GM19328 (cell line): ENCODE measurements around the gene CDKAL1.
"Not testable (repeated sequence)": the region's sequence is repeated elsewhere in the genome, so short reads cannot be mapped to it uniquely, and the experiment has no call there.

Experiments
- ATAC-seq: cut with Tn5 transposase; IDR thresholded peaks from one replicate; pipeline ENCODE4 v1.9.1; 2021; ENCODE audit warnings: mild to moderate bottlenecking, moderate library complexity; ENCODE audit not compliant: unreplicated experiment

Gene CDKAL1

GRCh38 chr6:20909621-20910020 is 375.4 kb downstream of the CDKAL1 start:
- ATAC-seq: no peak

DNA sequence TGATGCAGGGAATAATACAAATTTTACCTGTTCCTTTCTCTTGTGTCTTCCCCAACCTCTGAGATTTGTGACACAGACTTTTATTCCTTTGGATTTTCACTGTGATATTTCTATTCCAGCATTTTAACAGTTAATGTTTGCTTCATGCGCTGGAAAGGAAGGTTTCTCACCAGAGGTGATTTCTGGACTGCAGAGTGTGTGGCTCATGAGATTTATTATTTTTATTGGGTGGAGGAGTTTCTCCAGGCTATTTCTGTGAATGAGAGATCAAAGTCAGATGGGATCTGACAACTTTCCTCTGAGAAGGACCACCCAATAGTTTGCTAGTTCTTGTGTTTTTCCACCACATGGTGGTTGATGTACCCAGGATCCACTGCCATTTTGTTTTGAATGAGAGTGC is 377.5 kb downstream of the CDKAL1 start:
- no peak for ATAC-seq

DNA sequence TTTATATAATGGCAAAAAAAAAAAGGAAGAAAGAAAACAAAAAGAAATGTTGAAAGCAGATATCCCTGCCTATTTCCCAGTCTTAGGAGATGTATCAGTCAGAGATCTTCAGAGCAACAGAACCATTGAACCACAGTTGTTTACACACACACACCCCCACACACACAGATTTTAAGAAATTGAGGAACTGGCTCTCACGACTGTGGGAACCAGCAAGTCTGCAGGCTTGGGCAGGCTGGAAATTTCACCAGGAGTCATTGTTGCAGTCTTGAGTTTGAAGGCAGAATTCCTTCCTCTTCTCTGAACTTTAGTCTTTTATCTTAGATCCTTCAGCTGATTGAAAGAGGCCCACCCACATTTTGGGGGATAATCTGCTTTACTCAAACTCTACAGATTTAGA is 380.9 kb downstream of the CDKAL1 start:
- ATAC-seq: no peak

DNA sequence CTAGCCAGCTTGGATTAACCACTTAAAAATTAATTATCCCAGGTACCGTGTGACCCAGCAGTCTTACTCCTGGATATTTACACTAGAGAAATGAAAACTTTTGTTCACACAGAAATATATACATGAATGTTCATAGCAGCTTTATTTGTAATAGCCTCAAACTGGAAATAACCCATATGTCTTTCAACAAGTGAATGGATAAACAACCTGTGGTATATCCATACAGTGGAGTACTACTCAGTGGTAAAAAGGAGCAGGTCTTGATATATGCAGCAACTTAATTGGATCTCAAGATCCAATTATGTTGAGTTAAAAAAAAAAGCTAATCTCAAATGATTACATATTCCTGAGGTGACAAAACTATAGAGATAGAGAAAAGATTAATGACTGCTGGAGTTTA is 381.4 kb downstream of the CDKAL1 start:
- ATAC-seq: no peak

GRCh38 chr6:20916086-20916485 is 381.8 kb downstream of the CDKAL1 start:
- no peak for ATAC-seq

DNA sequence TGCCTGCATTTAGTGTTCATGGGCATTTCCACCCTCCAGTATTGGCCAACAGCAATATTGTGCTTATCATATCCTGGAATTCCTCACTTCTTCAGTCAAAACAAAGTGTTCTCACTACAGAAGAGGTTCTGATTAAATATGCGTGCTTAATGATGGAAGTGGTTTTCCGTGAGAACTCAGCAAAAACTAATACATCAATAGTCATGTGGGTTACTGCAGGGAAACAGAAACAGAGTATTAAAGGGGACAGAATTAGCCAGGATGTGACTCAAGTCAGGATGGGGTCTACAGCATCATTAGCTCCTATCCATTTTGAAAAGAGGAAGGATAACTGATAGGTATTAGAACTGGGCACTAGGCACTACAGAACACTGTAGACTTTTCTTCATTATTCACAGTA is 384.6 kb downstream of the CDKAL1 start:
- no peak for ATAC-seq

- ATAC-seq: no peak
Observed at GRCh38 chr6:20919677-20920385, 385.6 kb downstream of the CDKAL1 start.

DNA sequence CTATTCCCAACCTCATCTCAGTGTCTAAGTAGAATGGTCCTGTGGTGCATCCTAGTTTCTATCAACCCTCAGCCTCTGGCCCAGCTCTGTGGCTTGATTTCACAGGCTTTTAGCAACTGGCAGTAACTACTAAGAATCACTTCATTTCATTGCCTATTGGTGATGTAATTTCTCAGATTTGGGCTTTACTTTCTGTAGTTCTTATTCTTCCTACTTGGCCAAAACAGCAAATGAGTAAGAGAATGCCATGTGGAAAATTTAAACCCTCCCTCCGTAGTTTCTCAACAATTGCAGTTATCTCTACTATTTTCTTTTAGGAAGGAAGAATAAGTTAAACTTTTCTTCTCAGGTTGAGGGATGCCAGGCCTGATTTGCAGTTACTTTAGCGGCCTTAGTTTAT is 387.3 kb downstream of the CDKAL1 start:
- no peak for ATAC-seq

DNA sequence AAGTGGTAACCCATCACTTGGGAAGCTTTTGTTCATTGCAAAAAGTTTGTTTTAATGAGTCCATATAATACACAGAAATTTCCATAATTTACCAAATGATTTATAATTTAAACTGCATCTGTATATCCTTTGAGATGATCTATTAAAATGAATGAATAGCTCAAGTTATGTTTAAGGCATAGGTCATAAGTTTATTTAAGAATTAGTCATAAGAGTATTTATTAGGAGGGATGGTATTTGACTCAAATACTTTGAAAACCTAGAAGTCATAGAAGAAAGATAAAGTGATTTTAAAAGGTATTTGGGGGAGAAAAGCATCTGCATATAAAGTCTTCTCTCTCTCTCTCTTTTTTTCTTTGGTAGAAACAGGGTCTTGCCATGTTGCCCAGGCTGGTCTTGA is 388.5 kb downstream of the CDKAL1 start:
- ATAC-seq: no peak

DNA sequence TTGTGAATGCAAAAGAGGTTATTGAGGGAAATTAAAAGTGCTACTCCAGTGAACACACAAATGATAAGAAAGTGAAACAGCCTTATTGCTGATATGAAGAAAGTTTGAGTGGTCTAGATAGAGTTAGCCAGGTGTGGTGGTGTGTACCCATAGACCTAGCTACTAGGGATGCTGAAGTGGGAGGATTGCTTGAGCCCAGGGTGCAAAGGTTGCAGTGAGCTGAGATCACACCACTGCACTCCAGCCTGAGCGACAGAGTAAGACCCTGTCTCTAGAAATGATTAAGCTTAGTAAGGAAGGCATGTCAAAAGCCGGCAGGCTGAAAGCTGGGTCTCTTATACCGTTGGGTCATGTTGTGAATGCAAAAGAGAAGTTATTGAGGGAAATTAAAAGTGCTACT is 389.8 kb downstream of the CDKAL1 start:
- ATAC-seq: not testable (repeated sequence)

GRCh38 chr6:20924911-20925543 is 390.8 kb downstream of the CDKAL1 start:
- ATAC-seq: no peak

DNA sequence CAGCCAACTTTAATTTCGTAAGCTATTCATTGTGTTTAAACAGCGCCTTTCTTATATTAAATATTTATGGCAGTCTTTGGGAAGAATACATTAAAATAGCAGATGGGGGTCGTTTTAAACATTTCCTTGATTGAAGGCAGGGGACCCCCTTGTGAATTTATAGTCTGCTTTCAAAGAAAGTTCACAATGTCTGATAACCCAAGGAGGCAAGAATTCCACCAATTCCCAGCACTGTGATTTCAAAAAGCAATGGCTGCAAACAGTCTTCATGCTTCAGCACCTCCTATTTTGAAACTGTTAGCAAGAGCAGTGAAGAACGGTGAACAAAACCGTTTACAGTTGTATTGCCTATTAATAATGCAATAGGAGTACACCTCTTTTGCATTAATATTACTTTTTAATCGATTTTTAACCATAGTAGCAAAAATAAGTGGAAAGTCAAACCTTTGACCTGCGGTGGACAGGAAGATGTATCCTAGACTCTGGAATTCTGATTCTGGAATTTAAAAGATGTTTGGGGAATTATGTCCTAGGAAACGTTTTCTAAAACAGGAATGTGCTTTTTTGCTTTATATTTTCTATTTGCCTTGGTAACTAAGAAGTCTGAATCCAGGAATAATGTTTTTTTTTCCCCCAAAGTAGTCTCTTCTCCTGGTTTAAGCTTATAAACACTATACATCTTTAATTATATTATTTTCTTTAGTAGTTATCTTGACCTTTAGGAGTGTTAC is 393.0 kb downstream of the CDKAL1 start:
- ATAC-seq: no peak

GRCh38 chr6:20929283-20929682 is 395.0 kb downstream of the CDKAL1 start:
- ATAC-seq: no peak

DNA sequence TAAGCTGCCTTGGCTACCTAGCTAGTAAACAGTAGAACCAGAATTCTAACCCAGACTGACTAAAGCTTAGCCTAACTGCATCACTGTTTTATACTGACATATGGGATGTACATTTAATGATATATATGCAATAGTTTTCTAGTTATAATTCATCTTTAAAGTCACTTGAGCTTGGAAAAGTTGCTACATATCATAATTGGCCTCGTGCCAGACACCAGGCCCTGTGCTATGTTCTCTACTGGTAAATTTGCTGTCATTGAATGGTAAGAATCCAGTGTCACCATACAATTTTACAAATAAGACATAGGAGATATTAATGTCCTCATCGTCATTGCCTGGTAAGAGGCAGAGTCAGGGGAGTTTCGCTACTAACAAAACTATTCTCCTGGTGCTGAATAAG is 396.8 kb downstream of the CDKAL1 start:
- ATAC-seq: no peak

DNA sequence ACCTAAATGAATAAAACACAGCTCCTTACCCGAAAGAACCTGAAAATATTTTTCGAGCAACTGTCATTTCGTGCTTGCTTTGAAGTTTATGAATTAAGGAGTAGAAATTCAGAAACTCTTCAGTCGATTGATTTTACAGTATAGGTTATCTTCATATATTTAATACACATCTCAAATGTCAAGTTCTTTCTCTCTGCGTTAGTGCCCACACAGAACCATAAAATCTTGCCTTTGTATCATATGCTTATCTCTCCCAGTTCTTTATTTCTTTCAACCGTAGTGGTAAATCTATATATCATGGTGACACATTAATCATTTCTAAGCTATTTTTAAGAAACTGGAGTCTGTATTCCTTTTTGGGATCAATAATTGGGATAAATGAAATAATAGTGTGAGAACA is 397.5 kb downstream of the CDKAL1 start:
- no peak for ATAC-seq

DNA sequence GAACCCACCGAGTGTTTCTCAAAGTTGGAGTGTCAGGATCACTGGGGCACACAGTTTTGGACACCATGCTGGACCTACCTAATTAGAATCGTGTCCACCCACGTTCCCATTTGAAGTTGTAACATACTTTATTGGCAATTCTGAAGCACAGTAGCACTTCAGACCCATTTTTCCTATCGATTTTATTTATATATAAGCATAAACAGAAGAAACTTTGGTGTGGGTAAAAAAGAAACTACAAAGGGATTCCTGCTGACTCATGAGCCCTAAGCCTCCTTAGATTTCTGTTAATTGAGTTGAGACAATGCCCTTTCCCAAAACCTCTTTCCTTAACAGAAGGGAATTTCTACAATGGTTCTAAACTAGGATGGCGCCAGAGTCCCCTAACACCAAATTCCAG is 398.0 kb downstream of the CDKAL1 start:
- no peak for ATAC-seq

DNA sequence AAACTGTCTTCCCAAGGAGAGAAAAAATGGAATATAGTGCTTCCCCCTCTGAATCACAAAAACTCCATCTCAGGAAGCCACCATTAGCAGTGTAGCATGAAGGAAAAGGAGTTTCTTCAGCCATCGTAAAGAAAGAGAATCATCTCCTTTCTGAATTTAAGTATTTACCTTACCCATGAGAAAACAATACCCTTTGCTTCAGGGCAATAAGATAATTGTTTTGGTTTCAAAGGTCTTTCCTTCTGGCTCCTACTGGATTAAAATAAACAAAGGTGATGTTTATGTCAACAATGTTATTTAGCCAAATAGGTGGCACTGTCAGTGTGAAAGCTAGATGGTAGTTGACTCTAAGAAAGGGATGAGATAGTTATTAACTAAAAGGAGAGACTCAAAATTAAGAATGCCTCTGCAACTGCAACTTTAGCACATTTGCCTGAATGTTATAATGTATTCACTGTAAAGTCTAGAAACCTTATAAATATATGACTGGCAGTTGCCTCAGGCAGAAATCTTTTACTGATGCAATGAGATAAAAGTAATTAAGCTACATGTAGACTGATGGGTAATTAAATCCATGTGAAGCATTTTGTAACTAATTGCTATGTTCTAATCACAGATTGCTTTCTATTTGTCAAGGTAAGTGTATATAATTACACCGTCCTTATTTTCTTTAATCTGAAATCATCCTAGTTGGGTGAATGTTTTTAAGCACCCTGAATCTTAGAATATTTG is 399.0 kb downstream of the CDKAL1 start:
- ATAC-seq: no peak

DNA sequence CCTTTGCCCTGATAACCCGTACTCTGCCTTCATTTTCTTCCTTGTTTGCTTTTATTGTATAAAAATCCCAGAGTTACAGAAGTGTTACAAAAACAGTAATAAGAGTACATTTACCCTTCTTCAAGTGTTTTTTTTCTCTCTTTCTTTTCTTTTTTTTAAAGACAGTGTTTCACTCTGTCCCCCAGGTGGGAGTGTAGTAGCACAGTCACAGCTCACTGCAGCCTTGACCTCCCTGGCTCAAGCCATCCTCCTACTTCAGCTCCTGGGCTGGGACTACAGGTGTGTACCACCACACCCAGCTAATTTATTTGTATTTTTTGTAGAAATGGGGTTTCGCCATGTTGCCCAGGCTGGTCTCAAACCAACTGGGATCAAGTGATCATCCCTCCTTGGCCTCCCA is 402.7 kb downstream of the CDKAL1 start:
- no peak for ATAC-seq

DNA sequence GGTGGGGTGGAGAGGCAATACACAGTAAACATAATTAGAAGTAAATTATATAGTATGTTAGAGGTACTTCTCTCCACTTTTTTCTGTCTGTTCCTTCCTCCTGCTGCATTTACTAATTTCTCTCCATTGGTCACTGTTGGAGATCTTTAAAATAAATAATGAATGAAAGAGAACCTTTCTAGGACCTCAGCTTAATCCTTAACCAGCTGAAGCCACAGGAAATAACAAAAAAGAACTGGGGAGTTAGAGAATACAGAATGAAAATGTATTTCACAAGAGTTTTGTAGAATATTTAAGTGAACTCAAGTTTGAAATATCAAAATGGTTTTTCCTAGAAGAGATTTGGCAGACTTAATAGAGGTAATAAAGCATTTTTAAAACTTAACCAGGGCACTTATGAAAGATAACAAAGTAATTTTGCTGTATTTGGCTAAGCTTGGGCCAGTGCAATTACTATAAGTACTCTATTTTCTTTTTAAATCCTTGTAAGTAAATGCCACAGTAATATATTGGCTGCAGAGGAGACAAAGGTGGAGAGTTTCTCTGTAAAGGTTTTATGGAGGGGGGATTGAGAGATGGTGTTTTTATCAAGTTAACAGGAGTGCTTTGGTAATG is 405.0 kb downstream of the CDKAL1 start:
- ATAC-seq: no peak

DNA sequence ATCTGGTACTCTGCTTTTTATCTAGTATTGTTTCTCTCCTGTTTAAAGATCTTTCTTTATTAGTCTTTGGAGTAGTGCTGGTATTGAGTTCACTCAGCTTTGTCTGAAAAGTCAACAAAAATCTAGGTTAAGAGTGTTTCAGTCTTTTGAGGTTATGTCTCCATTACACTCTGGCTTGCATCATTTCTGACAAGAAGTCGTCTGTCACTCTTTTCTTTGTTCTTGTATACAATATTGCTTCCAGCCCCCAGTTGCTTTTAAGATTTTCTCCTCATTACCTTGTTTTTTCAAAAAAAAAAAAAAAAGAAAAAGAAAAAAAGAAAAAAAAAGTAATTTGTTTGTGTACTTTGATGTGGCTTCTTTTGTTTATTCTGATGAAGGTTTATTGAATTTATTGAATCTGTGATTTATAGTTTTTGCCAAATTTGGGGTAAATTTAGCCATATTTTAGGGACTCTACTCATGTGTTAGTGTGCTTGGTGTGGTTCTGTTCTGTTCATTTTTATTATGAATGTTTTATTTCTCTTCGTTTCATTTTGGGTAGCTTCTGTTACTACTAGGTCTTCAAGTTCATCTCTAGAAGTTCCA is 408.9 kb downstream of the CDKAL1 start:
- ATAC-seq: no peak

- ATAC-seq: no peak
Observed at GRCh38 chr6:20943922-20944321, 409.7 kb downstream of the CDKAL1 start.
